ENCODE results near the gene CCNYL1.

The CCNYL1 gene

DNA sequence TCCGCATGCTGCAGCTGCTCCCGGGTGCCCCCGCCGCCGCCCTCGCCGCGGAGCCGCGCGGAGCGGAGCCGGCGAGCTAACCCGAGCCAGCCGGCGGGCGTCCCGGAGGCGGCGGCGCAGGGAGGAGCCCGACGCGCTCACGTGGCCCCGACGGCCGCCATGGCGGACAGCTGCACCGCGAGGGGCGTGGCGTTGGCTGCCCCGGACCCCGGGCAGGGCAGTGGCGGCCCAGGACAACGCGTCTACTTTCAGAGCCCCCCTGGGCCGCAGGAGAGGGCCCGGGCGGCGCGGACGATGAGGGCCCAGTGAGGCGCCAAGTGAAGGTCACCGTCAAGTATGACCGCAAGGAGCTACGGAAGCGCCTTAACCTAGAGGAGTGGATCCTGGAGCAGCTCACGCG lies 30.0 kb upstream of the CCNYL1 start:
- ATAC-seq, result no peak
- TF ChIP-seq, protein P1, sequence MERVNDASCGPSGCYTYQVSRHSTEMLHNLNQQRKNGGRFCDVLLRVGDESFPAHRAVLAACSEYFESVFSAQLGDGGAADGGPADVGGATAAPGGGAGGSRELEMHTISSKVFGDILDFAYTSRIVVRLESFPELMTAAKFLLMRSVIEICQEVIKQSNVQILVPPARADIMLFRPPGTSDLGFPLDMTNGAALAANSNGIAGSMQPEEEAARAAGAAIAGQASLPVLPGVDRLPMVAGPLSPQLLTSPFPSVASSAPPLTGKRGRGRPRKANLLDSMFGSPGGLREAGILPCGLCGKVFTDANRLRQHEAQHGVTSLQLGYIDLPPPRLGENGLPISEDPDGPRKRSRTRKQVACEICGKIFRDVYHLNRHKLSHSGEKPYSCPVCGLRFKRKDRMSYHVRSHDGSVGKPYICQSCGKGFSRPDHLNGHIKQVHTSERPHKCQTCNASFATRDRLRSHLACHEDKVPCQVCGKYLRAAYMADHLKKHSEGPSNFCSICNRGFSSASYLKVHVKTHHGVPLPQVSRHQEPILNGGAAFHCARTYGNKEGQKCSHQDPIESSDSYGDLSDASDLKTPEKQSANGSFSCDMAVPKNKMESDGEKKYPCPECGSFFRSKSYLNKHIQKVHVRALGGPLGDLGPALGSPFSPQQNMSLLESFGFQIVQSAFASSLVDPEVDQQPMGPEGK (CRISPR knock-in tag; IDR thresholded peaks at IDR 0.05; ENCODE audit: borderline replicate concordance), result no peak
- no peak for TF ChIP-seq ZNF70 (CRISPR knock-in tag; IDR thresholded peaks at IDR 0.05)
- no peak for TF ChIP-seq ISL1 (CRISPR knock-in tag; IDR thresholded peaks at IDR 0.05)
- TF ChIP-seq TOX (CRISPR knock-in tag; IDR thresholded peaks at IDR 0.05; ENCODE audit: borderline replicate concordance), result no peak
- no peak for TF ChIP-seq BACH2 (CRISPR knock-in tag; IDR thresholded peaks at IDR 0.05; ENCODE audit: borderline replicate concordance)

DNA sequence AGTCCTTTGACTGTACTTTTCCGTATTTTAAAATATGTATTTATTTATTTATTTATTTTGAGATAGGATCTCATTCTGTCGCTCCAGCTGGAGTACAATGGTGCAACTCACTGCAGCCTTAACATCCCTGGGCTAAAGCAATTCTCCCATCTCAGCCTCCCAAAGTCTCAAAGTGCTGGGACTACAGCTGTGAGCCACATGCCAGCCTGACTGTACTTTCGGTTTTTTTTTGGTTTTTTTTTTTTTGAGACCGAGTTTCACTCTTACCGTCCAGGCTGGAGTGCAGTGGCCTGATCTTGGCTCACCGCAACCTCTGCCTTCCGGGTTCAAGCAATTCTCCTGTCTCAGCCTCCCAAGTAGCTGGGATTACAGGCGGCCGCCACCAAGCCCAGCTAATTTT lies 28.9 kb upstream of the CCNYL1 start:
- TF ChIP-seq RARB (CRISPR knock-in tag; IDR thresholded peaks at IDR 0.05) (no peak), SNAI2 (CRISPR knock-in tag; IDR thresholded peaks at IDR 0.05) (no peak), TOX (CRISPR knock-in tag; IDR thresholded peaks at IDR 0.05; ENCODE audit: borderline replicate concordance) (no peak), GLIS3 (CRISPR knock-in tag; IDR thresholded peaks at IDR 0.05) (no peak), TCF4 (CRISPR knock-in tag; IDR thresholded peaks at IDR 0.05; ENCODE audit: borderline replicate concordance) (no peak), ARNTL (CRISPR knock-in tag; IDR thresholded peaks at IDR 0.05; ENCODE audit: borderline replicate concordance, low read depth) (no peak), ESRRG (CRISPR knock-in tag; IDR thresholded peaks at IDR 0.05) (no peak), OSR1 (CRISPR knock-in tag; IDR thresholded peaks at IDR 0.05) (no peak)
- TF ChIP-seq, protein P1 (CRISPR knock-in tag; IDR thresholded peaks at IDR 0.05; ENCODE audit: borderline replicate concordance), result no peak
- ATAC-seq, result no peak

DNA sequence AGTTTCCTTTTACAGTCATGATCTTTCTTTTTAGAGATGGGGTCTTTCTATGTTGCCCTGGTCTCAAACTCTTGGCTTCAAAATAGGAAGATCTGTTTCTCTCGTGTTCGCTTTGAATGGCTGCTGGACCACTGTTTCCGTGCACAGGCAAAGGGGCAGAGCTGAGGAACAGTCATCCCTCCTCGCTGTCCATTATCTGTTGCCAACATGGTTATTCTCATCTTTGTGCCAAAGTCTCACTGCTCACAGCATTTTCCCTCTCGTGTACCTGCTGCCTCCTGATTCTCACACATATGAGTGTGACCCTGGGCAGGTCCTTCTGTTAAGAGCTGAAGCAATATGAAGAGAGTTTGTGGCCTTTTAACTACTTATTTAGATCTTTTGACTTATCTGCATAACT lies 28.0 kb upstream of the CCNYL1 start:
- TF ChIP-seq PPARA (CRISPR knock-in tag; IDR thresholded peaks at IDR 0.05; ENCODE audit: borderline replicate concordance) (no peak), TOX (CRISPR knock-in tag; IDR thresholded peaks at IDR 0.05; ENCODE audit: borderline replicate concordance) (no peak), ZFP30 (CRISPR knock-in tag; IDR thresholded peaks at IDR 0.05) (no peak), SNAI2 (CRISPR knock-in tag; IDR thresholded peaks at IDR 0.05) (no peak), ZNF8 (CRISPR knock-in tag; IDR thresholded peaks at IDR 0.05) (no peak), ZFP3 (CRISPR knock-in tag; IDR thresholded peaks at IDR 0.05) (no peak), ZNF565 (CRISPR knock-in tag; conservative IDR thresholded peaks at IDR 0.05; ENCODE audit: low read depth) (no peak), OSR1 (CRISPR knock-in tag; IDR thresholded peaks at IDR 0.05) (no peak), RARB (CRISPR knock-in tag; IDR thresholded peaks at IDR 0.05) (no peak), BACH2 (CRISPR knock-in tag; IDR thresholded peaks at IDR 0.05; ENCODE audit: borderline replicate concordance) (no peak), ARNTL (CRISPR knock-in tag; IDR thresholded peaks at IDR 0.05; ENCODE audit: borderline replicate concordance, low read depth) (no peak), ESRRG (CRISPR knock-in tag; IDR thresholded peaks at IDR 0.05) (no peak), TCF4 (CRISPR knock-in tag; IDR thresholded peaks at IDR 0.05; ENCODE audit: borderline replicate concordance) (no peak), ZNF70 (CRISPR knock-in tag; IDR thresholded peaks at IDR 0.05) (no peak), ZC3H10 (CRISPR knock-in tag; IDR thresholded peaks at IDR 0.05) (no peak), CSDC2 (CRISPR knock-in tag; IDR thresholded peaks at IDR 0.05) (no peak), ISL1 (CRISPR knock-in tag; IDR thresholded peaks at IDR 0.05) (no peak)
- TF ChIP-seq, protein P1 (CRISPR knock-in tag; IDR thresholded peaks at IDR 0.05; ENCODE audit: borderline replicate concordance), result no peak
- TF ChIP-seq, protein P2, sequence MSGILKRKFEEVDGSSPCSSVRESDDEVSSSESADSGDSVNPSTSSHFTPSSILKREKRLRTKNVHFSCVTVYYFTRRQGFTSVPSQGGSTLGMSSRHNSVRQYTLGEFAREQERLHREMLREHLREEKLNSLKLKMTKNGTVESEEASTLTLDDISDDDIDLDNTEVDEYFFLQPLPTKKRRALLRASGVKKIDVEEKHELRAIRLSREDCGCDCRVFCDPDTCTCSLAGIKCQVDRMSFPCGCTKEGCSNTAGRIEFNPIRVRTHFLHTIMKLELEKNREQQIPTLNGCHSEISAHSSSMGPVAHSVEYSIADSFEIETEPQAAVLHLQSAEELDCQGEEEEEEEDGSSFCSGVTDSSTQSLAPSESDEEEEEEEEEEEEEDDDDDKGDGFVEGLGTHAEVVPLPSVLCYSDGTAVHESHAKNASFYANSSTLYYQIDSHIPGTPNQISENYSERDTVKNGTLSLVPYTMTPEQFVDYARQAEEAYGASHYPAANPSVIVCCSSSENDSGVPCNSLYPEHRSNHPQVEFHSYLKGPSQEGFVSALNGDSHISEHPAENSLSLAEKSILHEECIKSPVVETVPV (CRISPR knock-in tag; IDR thresholded peaks at IDR 0.05), result no peak
- TF ChIP-seq, protein P3, sequence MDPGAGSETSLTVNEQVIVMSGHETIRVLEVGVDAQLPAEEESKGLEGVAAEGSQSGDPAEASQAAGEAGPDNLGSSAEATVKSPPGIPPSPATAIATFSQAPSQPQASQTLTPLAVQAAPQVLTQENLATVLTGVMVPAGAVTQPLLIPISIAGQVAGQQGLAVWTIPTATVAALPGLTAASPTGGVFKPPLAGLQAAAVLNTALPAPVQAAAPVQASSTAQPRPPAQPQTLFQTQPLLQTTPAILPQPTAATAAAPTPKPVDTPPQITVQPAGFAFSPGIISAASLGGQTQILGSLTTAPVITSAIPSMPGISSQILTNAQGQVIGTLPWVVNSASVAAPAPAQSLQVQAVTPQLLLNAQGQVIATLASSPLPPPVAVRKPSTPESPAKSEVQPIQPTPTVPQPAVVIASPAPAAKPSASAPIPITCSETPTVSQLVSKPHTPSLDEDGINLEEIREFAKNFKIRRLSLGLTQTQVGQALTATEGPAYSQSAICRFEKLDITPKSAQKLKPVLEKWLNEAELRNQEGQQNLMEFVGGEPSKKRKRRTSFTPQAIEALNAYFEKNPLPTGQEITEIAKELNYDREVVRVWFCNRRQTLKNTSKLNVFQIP (CRISPR knock-in tag; IDR thresholded peaks at IDR 0.05; ENCODE audit: borderline replicate concordance, low read depth), result no peak
- peak; percentile 47 for ATAC-seq
